ENCODE data around the gene CAPN10.

DNA sequence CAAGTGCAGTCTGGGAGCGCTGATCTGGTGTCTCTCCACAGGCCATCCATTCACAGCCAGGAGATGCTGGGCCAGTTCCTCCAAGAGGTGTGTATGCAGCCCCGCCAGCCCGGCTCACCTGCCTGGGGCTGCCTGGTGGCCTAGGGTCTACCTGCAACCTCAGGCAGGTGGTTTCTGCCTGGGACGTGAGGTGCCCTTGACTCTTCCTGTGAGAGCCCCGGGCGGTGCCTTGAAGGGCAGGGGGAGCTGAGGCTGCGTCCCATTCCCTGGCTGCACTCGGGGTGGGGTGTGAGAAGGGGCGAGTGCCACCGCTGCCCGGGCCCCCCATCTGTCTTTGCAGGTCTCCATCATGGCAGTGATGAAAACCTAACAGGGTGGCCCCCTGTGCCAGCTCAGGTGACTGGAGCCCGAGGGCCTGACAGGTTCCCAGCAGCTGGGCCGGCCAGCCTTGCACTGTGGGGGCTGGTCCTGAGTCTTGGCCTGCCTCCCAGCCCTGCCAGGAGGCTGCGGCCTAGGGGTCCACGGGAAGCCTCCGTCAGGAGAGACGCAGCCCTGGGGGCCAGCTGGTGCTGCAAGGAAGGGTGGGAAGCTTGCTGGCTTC lies 11.9 kb downstream of the CAPN10 start:
- TF ChIP-seq, protein P1, sequence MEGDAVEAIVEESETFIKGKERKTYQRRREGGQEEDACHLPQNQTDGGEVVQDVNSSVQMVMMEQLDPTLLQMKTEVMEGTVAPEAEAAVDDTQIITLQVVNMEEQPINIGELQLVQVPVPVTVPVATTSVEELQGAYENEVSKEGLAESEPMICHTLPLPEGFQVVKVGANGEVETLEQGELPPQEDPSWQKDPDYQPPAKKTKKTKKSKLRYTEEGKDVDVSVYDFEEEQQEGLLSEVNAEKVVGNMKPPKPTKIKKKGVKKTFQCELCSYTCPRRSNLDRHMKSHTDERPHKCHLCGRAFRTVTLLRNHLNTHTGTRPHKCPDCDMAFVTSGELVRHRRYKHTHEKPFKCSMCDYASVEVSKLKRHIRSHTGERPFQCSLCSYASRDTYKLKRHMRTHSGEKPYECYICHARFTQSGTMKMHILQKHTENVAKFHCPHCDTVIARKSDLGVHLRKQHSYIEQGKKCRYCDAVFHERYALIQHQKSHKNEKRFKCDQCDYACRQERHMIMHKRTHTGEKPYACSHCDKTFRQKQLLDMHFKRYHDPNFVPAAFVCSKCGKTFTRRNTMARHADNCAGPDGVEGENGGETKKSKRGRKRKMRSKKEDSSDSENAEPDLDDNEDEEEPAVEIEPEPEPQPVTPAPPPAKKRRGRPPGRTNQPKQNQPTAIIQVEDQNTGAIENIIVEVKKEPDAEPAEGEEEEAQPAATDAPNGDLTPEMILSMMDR (IDR thresholded peaks at IDR 0.05), result no peak
- no peak for TF ChIP-seq POLR2A (IDR thresholded peaks at IDR 0.05)
